DOHH2 (cell line): Measurements from ENCODE around the gene MKX.

Source experiments
- EZH2phosphoT487 ChIP-seq: fragments of 200-600 bp; sonication (generic); IDR thresholded peaks from 2 replicates; pipeline ENCODE4 v1.6.1; 2017; ENCODE audit warnings: borderline replicate concordance, mild to moderate bottlenecking, antibody characterized with exemption, low read length, moderate library complexity, mixed read lengths
- TF ChIP-seq, protein P1 (sequence below): fragments of 200-600 bp; sonication (generic); IDR thresholded peaks from one replicate; pipeline ENCODE4 v1.5.1; 2014; ENCODE audit warnings: antibody characterized with exemption, mild to moderate bottlenecking, low read depth, low read length; ENCODE audit not compliant: poor library complexity, severe bottlenecking

DNA sequence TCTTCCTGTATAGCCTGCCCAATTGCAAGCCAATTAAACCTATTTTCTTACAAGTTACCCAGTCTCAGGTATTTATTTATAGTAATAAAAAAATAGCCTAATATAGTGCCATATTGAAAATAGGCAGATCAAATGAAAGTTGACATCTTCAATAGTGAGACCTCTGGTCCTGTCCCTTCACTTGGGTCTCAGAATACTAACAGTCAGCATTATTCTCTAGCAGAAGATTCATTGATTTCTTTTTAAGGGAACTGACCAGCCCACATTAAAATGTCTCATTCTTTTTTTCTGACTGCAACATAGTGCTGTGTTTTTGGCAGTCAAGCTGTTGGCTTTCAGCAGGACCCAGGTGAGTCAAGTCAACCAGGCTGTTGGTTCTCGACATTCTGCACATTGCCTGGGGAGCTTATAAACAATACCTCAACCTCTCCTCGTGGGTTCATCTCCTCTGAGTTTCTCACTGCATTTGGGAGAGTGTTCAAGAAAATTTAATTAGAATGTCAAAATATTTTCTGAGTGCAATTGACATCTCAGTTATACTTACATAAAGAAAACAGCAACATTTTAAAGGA lies 109.8 kb downstream of the MKX start:
- TF ChIP-seq, protein P1, sequence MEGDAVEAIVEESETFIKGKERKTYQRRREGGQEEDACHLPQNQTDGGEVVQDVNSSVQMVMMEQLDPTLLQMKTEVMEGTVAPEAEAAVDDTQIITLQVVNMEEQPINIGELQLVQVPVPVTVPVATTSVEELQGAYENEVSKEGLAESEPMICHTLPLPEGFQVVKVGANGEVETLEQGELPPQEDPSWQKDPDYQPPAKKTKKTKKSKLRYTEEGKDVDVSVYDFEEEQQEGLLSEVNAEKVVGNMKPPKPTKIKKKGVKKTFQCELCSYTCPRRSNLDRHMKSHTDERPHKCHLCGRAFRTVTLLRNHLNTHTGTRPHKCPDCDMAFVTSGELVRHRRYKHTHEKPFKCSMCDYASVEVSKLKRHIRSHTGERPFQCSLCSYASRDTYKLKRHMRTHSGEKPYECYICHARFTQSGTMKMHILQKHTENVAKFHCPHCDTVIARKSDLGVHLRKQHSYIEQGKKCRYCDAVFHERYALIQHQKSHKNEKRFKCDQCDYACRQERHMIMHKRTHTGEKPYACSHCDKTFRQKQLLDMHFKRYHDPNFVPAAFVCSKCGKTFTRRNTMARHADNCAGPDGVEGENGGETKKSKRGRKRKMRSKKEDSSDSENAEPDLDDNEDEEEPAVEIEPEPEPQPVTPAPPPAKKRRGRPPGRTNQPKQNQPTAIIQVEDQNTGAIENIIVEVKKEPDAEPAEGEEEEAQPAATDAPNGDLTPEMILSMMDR = no peak
- TF ChIP-seq EZH2phosphoT487 = no peak
